ENCODE results near the gene ARHGAP31. TPM values are rescaled to one million over a fixed set of nuclear protein-coding genes. Genes with fewer than 3 reads are reported as not detected.

Gene ARHGAP31
- total and polyA plus RNA-seq, 2 of the 8 experiments (the other 6 are each of a cell fraction or from before 2014, with no cell fraction given): 1.1 to 7.6 TPM

- 23% methylated on average over 8 of the region's 8 CpGs; no CpG with 5 or more reads in 1 of the 2 experiments for WGBS, 2 experiments (ENCODE audit: extremely low coverage in 1 of 2, insufficient coverage in 1 of 2, insufficient read length in 1 of 2, insufficient replicate concordance in 2 of 2, low coverage in 1 of 2, low lambda C conversion rate in 2 of 2, missing lambda C conversion rate in 1 of 2)
- H3K79me2 ChIP-seq (ENCODE audit: control insufficient read depth in 1 of 2, insufficient read depth in 2 of 2, low read length in 2 of 2): no peaks in the 10 kb centered on the region
Observed at GRCh38 chr3:119323723-119324085, 29.5 kb downstream of the ARHGAP31 start.

More at GRCh38 chr3:119323723-119324085, 29.5 kb downstream of the ARHGAP31 start:
- Histone ChIP-seq H3K23ac (ENCODE audit: insufficient read length) (no peak overlapping the region), H2AFZ (ENCODE audit: low read length) (no peak overlapping the region), H2BK20ac (ENCODE audit: low read length) (peak overlapping the region; percentile 90; the same call in 1 of the 2 replicates), H3K27ac (ENCODE audit: low read depth, low read length) (no peak overlapping the region), H2BK12ac (ENCODE audit: low read depth, low read length) (peak overlapping the region; percentile 77; the same call in 1 of the 2 replicates), H3K36me3 (ENCODE audit: control insufficient read depth in 2 of 4, insufficient read depth in 4 of 4, low read length in 3 of 4) (no peaks in the 10 kb centered on the region), H3K23me2 (ENCODE audit: low read depth, low read length) (peaks cover 8% of the 10 kb centered on the region; the same call in 1 of the 2 replicates), H4K8ac (ENCODE audit: extremely low read depth, insufficient read depth, low read length) (no peak overlapping the region), H4K20me1 (replicated peaks in 1 of 2; ENCODE audit: control insufficient read depth in 1 of 2, insufficient read depth in 2 of 2, low read length in 2 of 2) (no peaks in the 10 kb centered on the region), H3K4ac (replicated peaks; ENCODE audit: insufficient read length, low read depth, low read length) (no peak overlapping the region), H2AK5ac (ENCODE audit: low read depth, low read length) (no peak overlapping the region; the same call in 1 of the 2 replicates), H3K4me2 (ENCODE audit: insufficient read depth in 1 of 2, low read depth in 2 of 2, low read length in 2 of 2) (peak overlapping the region; percentile 85 to 97), H3K9me3 (ENCODE audit: insufficient read depth in 2 of 2, low read depth in 1 of 2, low read length in 1 of 2) (no peaks in the 10 kb centered on the region), H4K5ac (ENCODE audit: insufficient read length, low read depth, low read length) (peak overlapping the region; percentile 46), H3K4me3 (ENCODE audit: extremely low read depth in 1 of 4, insufficient read depth in 2 of 4, low read depth in 3 of 4, low read length in 4 of 4) (peak overlapping the region; percentile 49 to 68 (median 66); a peak in 5 of 8 replicates), H2BK120ac (replicated peaks; ENCODE audit: low read depth, low read length) (peak overlapping the region; percentile 57), H2BK15ac (ENCODE audit: low read length) (no peak overlapping the region), H4K91ac (replicated peaks; ENCODE audit: insufficient read length, low read length) (peak overlapping the region; percentile 72), H3K79me1 (ENCODE audit: low read depth, low read length) (no peaks in the 10 kb centered on the region), H3K4me1 (replicated peaks in 1 of 4; ENCODE audit: control insufficient read depth in 3 of 4, insufficient read depth in 4 of 4, low read length in 3 of 4) (peaks cover 1 to 12% (median 10%) of the 10 kb centered on the region in 4 experiments; a peak in 5 of 7 replicates), H2BK5ac (ENCODE audit: low read depth, low read length) (peak overlapping the region; percentile 89), H3K18ac (ENCODE audit: extremely low read depth, low read length) (peak overlapping the region; percentile 85), H3K27me3 (replicated peaks in 1 of 4; ENCODE audit: control insufficient read depth in 3 of 4, extremely low read depth in 1 of 4, insufficient read depth in 3 of 4, low read length in 3 of 4) (no peaks in the 10 kb centered on the region), H3K9ac (replicated peaks in 1 of 4; ENCODE audit: extremely low read depth in 1 of 4, low read depth in 3 of 4, low read length in 3 of 4) (peak overlapping the region in 2 of 4 experiments; percentile 2 to 11; a peak in 2 of 7 replicates), H3K14ac (ENCODE audit: insufficient read length) (no peak overlapping the region), H3K56ac (replicated peaks; ENCODE audit: insufficient read length, low read depth, low read length) (peak overlapping the region; percentile 52)
- CTCF ChIA-PET (ENCODE audit: partially characterized antibody): no interaction called here
- DNase-seq (ENCODE audit: low read depth in 1 of 2, low spot score in 2 of 2): no peak
- TF ChIP-seq CHD1 (IDR thresholded peaks at IDR 0.05; ENCODE audit: low read depth, low read length) (no peak), BCL11A (IDR thresholded peaks at IDR 0.05; ENCODE audit: low read depth in 2 of 2, low read length in 2 of 2) (no peak)
- POLR2A ChIA-PET (ENCODE audit: partially characterized antibody): no interaction called here
- FAIRE-seq: peak; percentile 28

Data from H1 (cell line).